HG03520 (cell line): ENCODE measurements around the gene PLSCR2.
"Not testable (repeated sequence)": the region's sequence is repeated elsewhere in the genome, so short reads cannot be mapped to it uniquely, and the experiment has no call there.

Experiments used
- ATAC-seq: cut with Tn5 transposase; IDR thresholded peaks from one replicate; pipeline ENCODE4 v1.9.1; 2021; ENCODE audit warnings: mild to moderate bottlenecking, moderate library complexity; ENCODE audit not compliant: unreplicated experiment

The PLSCR2 gene, protein sequence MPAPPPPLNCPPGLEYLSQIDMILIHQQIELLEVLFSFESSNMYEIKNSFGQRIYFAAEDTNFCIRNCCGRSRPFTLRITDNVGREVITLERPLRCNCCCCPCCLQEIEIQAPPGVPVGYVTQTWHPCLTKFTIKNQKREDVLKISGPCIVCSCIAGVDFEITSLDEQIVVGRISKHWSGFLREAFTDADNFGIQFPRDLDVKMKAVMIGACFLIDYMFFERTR

DNA sequence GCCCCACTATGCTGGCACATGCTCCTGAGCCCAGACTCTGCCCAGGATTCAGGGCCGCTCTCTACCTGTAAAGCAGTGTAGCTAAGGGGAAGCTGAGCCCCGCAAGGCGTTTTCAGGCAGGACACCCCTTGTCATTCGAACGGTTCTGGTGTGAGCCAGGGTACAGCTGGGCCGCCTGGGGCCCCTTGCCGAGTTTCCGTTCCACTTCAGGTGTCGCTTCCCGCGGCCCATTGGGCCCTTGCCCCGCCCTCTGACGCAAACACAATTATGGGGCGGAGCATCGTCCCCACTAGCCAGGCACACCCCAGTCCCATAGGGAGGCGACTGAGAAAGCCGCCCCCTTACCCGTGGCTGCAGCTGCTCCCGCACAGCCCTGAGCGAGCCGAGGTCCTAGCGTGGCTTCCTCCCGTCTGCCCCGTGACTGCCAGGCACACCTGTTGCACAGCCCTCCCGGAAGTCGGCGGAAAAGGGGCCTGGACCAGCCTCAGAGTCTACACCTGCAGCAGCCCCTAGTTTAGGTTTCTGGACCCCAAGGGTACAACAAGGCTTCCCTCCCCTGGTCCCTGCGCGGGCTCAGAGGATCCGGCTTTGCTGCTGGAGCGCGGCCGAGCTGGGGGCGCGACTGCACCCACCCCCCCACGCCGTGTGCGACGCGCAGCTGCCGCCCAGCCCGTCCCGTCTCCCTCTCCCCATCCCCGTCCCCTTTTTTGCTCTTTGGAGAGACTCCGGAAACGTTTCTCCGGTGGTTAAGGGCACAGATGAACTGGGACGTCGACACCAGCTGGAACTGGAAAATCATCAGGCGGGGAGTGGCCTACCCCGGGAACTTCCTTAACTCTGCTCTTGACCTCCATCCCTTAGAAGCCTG lies at the start of gene PLSCR2:
Gene PLSCR2 (minus strand): TSS at position 412 of the 868 bp plus-strand sequence. CDS start 9,657 bp downstream, outside the sequence.
- ATAC-seq = peak; percentile 96

DNA sequence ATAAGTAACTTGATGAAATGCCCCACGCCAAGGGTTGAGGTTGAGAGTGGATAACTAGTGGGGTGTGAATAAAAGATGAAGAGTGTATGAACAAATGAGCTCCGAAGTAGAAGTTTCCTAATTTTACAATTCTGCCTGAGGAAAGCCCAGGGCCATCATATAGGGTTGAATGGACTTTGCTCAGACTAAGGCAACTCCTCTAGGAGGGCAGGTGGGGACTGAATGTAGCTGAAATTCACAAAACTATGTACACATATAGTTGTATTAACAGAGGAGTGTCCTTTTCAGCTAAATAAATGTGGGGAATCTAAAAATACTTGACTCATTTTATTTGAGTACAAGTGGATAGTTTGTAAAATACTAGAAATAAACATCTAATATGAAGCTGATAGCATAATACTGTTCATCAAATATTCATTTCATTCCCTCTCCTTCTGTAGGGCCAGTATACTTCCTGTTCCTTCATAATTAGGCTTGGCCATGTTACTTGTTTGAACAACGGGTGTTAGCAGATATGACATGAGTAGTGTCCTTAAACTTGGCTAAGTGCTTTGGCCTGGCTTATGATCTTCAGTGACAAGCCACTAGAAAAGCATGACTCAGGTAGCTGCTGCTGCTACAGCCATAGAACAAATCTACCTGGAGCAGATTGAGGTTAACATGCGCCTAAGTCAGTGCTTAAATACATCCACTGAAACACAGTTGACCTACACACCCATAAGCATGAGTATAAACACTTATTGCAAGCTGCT lies 48.5 kb upstream of the PLSCR2 start:
- no peak for ATAC-seq

DNA sequence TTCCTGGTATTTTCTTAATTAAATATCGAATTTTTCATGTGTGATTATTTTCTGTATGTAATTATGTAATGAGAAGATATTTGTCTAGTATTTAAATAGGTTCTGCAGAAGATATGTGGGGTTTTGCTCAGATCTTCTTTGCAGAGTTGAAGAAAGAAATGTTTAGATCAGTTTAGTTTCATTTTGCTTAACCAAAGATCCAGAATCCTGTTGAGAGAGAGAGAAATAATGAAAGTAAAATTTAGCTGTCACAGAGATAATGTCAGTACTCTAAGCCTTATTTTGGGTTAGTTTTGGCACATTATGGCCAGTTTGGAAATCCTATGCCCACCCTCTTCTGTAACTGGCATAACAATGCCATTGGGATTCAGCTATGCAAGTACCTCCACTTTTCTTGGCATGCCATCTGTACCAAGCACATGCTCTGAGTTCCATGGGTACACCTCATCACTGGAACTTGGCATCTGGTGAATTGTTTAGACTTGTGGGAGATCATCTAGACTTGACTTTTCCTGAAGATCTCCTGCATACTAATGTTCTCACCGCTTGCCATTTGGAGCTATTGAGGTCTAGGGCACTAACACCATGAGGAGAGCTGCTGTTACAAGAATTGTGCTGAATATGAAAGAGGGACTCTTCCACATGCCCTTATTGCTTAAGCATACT lies 44.2 kb upstream of the PLSCR2 start:
- ATAC-seq = no peak

DNA sequence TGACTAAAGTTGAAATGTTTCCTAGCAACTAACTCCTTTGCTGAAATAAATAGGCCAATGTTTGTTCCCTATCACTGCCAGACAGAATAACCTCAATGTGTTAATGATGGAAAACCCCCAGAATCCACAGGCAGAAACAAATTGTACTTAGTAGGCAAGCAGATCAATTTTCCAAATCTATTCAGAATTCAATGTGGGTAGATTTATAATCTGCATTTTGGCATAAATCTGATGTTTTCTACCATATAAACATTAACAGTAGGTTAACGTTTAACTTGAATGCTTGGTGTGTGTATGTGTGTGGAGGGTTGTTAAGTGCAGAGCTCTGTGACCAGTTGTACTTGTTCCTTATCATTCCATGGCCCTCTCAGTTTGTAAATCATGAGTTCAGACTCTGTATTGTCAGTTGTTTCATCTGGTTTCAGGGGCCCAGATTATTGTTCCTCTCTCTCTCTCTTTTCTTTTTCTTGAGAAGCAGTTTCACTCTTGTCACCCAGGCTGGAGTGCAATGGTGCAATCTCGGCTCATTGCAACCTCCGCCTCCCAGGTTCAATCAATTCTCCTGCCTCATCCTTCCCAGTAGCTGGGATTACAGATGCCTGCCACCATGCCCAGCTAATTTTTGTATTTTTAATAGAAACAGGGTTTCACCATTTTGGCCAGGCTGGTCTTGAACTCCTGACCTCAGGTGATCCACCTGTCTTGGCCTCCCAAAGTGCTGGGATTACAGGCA lies 42.2 kb upstream of the PLSCR2 start:
- ATAC-seq = no peak

DNA sequence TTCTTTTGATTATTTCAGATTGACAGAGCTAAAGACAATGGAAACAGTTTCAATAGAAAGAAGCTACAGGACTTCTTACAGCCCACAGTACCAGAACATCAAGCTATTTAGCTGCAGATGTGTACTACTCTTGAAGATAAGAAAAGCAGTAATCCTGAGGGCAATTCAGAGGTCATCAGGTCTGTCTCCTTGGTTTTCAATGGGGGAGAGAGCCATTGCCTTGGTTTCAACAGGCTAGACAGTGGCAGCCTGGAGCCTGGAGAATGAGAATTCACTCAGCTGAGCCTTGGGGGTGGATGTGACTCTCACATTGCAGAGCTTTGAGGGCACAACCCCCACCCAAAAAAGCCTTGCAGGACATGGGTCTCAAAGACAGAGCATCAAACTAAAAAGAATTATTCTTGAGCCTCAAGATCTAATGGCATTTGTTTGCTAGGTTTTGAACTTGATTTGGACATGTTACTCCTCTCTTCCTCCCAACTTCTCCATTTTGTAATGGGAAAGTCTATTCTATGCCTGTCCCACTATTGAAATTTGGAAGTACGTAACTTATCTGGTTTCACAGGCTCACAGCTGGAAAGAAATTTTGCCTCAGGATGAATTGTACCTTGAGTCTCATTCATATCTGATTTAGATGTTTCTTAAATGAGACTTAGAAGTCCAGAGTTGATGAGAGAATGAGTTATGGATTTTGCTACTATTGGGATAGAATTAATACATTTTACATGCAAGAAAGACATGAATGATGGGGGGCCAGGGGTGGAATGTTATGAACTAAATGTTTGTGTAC lies 38.2 kb upstream of the PLSCR2 start:
- ATAC-seq = no peak

DNA sequence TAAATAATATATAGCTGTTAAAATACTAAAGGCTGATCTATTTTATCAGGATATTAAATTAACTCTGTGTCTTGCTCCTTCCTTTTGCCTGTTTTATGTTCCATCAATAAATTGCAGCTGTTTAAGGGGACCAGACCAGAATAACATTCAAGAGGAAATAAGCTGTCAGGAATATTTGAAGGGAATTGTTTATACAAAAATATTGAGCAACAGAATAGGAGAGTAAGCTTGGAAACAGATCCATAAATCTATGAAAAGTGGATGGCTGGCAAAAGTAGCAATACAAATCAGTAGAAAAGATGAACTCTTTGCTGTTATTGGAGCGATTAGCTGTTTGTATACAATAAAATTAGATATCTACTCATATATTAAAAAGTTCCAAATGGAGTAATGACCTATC lies 36.2 kb upstream of the PLSCR2 start:
- no peak for ATAC-seq

DNA sequence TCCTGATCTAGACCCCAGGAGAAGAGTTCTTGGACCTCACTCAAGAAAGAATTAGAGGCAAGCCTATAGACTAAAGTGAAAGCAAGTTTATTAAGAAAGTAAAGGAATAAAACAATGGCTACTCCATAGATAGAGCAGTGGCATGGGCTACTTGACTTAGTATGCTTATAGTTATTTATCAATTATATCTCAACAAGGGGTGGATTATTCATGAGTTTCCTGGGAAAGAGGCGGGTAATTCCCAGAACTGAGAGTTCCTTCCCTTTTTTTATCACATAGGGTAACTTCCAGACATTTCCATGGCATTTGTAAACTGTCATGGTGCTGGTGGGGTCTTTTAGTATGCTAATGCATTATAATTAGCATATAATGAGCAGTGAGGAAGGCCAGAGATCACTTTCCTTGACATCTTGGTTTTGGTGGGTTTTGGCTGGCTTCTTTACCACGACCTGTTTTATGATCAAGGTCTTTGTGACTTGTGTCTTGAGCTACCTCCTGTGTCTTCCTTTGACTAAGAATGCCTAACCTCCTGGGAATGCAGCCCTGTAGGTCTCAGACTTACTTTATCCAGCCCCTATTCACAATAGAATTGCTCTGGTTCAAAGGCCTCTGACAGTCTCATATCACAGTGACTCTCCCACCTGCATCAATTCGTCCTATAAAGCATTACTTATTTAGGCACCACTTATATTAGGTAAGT lies 35.3 kb upstream of the PLSCR2 start:
- no peak for ATAC-seq

DNA sequence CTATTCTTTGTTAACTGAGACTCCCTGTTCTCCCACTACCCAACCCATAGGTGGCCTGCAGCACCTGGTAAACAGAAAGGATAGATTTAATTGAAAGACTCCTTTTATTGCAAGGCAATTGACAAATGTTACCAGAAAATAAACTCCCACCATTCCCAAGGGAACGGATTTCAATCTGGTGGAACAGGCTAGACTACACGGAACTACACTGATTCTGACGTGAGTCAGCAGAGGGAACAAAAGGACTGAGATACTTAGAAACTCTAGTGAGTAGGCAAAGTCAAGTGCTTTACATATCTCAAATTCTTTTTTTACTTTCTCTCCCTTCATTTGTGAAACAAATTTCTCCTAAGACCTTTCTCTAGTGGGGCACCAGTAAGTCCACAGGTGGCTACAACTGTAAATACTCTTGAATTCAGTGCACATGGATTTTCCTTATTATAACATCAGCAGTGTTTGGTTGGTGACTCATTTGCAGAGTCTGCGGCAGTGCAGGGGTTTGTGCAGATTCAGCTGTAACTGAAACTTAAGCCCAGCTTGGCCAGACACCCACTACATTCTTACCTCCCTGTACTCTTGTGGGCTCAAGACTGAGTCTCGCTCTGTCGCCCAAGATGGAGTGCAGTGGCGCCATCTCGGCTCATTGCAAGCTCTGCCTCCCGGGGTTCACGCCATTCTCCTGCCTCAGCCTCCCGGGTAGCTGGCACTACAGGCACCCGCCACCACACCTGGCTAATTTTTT lies 34.3 kb upstream of the PLSCR2 start:
- ATAC-seq = peak; percentile 99

DNA sequence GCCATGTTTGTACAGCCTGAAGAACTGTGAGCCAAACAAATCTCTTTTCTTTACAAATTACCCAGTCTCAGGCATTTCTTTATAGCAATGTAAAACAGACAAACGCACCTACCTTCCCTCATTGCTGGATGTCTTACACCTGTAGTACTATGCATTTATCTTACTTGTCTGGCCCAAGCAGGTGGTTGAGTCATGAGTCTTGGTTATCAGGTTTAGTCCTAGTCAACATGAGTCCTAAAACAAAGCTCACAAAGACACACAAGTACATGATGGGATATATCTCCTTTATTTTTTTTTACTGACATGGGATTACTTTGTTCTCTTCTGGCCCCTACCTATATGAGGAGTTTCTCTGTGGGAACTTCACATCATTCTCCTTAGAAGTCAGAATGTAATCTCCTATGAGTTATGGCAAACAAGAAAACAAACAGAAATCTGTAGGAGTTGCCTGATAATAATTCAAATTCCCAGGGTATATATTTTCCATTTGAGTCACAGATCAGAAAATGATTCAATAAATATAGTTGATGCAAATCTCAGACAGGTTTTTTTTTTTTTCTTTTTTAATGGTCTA lies 33.6 kb upstream of the PLSCR2 start:
- no peak for ATAC-seq

DNA sequence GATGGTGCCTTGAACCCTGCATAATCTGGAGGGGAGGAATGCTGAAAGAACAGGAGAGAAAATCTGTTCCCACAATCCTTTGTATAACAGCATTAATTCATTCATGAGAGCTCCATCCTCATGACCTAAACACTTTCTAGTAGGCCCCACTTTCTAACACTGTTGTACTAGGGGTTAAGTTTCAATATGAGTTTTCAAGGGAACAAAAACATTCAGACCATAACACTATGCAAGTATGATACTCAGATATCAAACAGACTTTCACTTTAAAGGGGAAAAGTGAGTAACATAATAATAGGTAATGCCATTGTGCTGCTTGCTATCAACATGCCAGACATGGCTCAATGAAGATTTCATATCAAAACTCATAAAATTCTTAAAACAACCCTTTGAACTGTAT lies 32.4 kb upstream of the PLSCR2 start:
- ATAC-seq = peak; percentile 30

DNA sequence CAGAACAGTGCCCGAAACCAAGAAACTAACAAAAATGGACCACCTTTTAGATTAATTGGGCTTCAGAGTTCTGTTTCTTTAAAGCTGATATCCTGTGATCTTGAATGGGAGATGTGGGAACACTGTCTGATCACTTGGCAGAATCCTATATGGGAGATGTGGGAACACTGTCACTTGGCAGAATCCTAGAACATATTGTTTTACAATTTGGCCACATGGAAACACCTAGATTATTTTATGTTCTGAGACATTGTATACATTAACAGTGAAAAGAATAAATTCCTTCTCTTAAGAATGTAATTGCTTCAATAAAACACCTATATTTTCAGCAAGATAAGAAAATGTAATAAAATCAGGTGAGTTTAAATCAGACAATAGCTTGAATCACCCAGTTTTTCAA lies 30.3 kb upstream of the PLSCR2 start:
- ATAC-seq = no peak

DNA sequence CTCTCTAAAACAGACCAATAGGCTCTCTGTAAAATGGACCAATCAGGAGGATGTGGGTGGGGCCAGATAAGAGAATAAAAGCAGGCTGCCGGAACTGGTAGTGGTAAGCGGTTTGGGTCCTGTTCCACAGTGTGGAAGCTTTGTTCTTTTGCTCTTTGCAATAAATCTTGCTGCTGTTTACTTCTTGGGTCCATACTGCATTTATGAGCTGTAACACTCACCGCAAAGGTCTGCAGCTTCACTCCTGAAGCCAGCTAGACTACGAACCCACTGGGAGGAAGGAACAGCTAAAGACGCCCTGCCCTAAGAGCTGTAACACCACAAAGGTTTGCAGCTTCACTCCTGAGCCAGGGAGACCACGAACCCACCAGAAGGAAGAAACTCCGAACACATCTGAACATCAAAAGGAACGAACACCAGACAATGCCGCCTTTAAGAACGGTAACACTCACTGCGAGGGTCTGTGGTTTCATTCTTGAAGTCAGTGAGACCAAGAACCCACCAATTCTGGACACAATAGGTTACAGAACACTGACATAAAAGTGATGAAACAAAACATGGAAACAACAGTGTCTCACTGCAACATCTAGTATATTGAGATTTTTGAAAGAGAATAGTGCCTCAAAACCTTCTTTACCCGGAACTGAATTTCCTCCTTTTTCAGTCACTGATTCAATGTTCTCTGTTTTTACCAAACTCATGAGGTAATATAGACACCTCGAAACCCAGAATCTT lies 28.8 kb upstream of the PLSCR2 start:
- ATAC-seq = no peak

DNA sequence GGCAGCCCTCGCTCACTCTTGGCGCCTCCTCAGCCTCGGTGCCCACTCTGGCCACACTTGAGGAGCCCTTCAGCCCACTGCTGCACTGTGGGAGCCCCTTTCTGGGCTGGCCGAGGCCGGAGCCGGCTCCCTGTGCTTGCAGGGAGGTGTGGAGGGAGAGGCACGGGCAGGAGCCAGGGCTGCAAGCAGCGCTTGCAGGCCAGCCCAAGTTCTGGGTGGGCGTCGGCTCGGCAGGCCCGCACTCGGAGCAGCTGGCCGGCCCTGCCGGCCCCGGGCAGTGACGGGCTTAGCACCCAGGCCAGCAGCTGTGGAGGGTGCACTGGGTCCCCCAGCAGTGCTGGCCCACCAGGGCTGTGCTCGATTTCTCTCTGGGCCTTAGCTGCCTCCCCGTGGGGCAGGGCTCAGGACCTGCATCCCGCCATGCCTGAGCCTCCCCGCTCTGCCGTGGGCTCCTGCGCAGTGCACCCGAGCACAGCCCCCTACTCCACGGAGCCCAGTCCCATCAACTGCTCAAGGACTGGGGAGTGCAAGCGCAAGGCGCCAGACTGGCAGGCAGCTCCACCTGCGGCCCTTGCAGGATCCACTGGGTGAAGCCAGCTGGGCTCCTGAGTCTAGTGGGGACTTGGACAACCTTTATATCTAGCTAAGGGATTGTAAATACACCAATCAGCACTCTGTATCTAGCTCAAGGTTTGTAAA lies 27.9 kb upstream of the PLSCR2 start:
- ATAC-seq = not testable (repeated sequence)

DNA sequence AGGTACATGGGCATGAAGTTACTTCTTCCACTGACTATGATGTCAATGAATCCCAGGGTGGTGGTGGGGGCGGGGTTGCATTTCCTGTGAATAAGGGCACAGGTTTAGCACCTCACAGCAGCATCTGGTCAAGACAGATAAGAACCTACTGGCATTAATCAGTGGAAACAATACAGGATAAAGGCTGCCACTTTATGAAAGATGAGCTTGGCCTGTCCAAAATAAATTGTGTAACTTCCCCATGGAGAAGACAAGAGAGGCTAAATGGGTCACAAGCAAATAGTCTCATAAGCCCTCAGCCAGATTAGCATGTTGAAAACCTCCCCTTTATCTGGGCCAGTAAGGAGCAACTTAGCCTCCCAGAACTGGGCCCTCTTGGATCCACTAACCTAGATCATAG lies 27.4 kb upstream of the PLSCR2 start:
- ATAC-seq = no peak

DNA sequence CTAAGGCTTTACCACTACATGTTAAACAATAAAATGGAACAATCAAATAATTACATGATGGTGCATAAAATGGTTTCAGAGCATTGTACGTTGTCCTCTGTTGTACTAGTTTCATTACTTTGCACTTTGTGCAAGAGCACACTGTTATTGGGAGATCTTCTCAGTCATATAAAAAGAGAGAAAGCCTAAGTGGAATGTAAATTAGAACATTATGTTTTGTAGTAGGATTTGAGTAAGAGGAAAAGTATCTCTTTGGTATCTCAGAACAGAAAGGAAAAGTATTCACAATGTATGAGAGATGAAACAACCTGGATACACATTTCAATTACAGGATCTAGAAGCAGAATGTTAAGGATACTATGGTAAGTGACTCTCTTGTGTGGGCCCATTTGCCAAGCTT lies 26.9 kb upstream of the PLSCR2 start:
- ATAC-seq = no peak

DNA sequence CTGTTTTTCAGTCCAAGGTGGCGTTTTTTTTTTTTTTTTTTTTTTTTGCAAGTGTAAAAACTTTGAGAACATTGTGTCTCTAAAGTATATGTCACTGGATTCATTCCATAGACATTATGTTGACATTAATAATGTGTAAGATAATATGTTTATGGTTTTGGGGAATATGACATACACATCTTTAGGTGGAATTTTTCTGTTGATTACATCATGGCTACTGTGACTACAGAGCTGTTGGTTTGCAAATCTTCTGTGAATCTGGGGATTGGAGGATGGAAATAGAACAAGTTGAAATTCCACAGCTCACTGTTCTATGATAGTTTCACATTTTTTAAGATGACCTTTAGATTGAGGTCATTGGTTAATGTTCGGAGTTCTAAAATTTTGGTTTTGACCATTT lies 24.4 kb upstream of the PLSCR2 start:
- no peak for ATAC-seq

DNA sequence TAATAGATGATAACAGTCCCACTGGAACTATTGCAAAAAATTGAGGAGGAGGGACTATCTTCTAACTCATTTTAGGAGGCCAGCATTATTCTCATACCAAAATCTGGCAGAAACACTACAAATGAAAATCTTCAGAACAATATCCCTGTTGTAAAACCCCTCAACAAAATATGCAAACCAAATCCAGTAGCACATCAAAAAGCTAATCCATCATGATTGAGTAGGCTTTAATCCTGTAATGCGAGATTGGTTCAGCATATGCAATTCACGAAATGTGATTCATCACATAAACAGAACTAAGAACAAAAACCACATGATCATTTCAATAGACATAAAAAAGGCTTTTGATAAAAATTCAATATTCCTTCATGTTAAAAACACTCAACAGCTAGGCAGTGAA lies 23.9 kb upstream of the PLSCR2 start:
- ATAC-seq = no peak
